ENCODE data around the gene ANKRA2.

ANKRA2 gene, protein sequence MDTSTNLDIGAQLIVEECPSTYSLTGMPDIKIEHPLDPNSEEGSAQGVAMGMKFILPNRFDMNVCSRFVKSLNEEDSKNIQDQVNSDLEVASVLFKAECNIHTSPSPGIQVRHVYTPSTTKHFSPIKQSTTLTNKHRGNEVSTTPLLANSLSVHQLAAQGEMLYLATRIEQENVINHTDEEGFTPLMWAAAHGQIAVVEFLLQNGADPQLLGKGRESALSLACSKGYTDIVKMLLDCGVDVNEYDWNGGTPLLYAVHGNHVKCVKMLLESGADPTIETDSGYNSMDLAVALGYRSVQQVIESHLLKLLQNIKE

GRCh38 chr5:73565139-73565968, at the start of gene ANKRA2, which contains the start of gene UTP15:
ANKRA2 (minus strand) TSS chr5:73565639; CDS start chr5:73562881, 2,758 bp downstream.
UTP15 (plus strand) TSS chr5:73565743; CDS start chr5:73567345, 1,602 bp downstream.
- peak; percentile 99 for DNase-seq (ENCODE audit: low spot score)

DNA sequence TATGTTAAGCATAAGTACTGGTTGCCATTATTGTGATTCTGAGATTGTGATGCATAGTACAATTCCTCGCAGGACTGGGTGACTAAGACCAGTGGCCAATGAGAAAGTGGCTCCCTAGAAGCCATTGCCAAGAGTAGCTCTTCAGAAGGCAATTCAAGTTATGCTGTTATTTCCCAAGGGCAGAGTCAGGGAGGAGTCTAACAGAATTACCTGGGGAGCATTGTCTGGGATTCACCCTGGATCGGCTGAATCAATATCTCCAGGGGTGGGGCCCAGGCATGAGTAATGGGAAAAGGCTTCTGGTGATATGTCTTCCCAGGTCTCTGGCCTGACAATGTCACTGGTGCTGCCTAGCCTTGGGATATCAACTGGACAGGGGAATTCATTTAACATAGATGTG, 49.6 kb upstream of the ANKRA2 start:
- no peak for DNase-seq (ENCODE audit: low spot score)

DNA sequence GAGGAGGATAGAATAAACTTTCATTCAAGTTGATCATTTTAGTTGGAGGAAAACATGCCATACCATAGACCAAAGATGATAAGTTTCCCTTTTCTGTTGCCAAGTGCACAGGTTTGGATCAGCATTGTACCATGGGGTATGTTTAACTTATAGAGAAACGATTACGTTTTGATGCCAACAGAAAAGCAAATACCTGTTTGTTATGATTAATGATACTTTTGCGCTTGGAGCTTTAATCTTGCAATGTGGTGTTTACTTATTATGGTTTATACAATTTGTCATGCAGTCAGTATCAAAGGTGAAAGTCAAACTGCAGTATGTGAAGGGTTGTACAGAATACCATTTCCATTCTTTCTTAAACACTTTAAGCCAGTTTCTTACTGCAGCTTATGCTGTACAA, 47.4 kb upstream of the ANKRA2 start:
- DNase-seq (ENCODE audit: low spot score), result no peak

GRCh38 chr5:73607228-73607627, 41.8 kb upstream of the ANKRA2 start:
- DNase-seq (ENCODE audit: low spot score), result no peak

GRCh38 chr5:73606206-73606753, 40.8 kb upstream of the ANKRA2 start:
- DNase-seq (ENCODE audit: low spot score), result no peak

GRCh38 chr5:73605223-73606087, 40.0 kb upstream of the ANKRA2 start:
- no peak for DNase-seq (ENCODE audit: low spot score)

DNA sequence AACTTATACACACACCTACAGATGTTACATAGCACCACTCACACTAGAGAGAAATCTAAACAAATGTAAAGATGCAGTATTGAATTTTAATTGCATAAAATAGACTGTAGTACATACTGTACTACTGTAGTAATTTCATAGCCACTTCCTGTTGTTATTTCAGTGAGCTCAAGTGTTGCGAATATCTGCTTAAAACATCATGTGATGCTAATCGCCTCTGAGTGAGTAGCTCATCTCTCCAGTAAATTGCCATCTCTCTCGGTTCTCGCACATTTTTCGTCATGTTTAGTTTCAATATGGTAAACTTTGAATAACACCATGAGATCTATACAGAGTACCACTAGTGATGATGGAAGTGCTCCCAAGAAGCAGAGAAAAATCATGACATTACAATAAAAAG, 38.6 kb upstream of the ANKRA2 start:
- DNase-seq (ENCODE audit: low spot score), result no peak

GRCh38 chr5:73599380-73599779, 33.9 kb upstream of the ANKRA2 start:
- no peak for DNase-seq (ENCODE audit: low spot score)

DNA sequence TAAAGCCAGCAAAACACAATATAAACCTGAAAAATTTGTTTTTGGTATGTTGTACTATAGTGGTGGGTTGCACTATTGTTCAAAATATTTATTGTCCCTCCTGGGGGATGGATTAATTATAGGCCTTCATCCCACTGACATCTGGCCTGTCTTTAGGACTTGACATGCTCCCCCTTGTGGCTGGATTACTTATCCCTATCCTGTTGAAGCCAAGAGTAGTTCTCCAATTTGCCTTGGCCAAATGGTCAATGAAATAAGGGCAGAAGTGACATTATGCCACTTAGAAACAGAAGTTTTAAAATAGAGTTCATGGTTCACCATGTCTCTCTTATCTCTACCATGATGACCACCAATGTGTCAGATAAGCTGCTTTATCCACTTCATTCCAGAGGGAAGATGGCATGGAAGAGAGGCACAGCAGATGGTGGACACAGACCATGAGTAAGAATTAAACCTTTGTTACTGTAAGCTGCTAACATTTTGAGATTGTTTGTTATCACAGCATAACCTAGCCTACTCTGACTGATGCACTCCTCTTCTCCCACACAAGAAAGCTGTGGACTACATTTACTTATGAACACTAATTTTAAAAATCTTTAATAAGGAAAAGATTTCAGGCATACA, 31.4 kb upstream of the ANKRA2 start:
- DNase-seq (ENCODE audit: low spot score), result peak; percentile 47

DNA sequence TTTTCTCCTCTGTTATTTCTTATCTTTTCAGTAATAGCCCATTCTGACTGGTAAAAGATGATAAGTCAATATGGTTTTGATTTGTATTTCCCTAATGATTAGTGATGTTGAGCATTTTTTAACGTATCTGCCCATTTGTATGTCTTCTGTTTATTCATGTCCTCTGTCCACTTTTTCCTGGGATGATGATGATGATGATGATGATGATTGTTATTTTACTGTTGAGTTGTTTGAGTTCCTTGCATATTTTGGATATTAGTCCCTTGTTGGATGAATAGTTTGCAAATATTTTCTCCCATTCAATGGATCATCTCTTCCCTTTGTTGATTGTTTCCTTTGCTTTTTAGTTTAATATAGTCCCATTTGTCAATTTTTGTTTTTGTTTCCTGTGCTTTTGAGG, 27.1 kb upstream of the ANKRA2 start:
- DNase-seq (ENCODE audit: low spot score), result no peak

DNA sequence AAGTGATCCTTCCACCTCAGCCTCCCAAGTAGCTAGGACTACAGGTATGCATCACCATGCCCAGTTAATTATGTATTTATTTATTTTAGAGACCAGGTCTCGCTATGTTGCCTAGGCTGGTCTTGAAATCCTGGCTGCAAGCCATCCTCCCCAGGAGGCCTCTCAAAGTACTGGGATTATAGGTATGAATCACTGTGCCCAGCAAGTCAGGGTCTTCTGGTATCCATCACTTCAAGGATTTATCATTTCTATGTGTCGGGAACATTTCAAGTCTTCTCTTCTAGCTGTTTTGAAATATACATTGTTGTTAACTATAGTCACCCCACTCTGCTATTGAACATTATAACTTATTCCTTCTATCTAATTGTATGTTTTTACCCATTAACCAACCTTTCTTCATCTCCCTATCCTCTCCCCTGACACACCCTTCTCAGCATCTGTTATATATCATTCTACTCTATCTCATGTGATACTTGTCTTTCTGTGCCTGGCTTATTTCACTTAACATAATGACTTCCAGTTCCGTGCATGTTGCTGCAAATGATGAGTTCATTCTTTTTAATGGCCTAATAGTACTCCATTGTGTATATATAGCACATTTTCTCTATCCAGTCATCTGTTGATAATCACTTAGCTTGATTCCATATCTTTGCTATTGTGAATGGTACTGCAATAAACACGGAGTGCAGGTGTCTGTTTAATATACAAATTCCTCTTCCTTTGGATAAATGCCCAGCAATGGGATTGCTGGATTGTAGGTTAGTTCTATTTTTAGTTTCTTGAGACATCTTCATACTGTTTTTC, 26.5 kb upstream of the ANKRA2 start:
- no peak for DNase-seq (ENCODE audit: low spot score)

DNA sequence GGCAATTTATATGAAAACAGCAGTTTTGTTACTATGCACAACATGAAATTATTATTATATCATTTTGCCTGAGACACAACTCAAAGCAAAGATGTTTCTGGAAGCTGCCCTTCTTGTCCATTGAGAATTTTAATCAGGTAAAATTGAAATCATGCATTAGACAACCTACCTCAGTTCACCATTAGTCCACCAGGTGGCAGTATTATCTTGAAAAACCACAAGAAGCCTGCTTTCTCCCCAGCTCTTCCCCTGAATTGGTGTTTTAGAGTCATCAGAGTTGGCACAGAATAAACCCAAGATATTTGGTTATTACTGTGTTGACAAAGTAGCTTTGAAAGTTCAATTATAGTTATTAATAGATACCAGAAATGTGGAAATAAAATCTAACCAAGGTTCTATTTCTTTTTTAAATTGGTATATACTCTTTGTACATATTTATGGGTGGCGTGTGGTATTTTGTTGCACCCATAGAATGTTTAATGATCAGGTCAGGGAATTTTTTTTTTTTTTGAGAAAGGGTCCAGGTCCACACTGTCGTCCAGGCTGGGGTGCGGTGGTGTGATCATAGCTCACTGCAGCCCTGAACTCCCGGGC, 25.8 kb upstream of the ANKRA2 start:
- DNase-seq (ENCODE audit: low spot score), result no peak

GRCh38 chr5:73587923-73588322, 22.5 kb upstream of the ANKRA2 start:
- DNase-seq (ENCODE audit: low spot score), result no peak

GRCh38 chr5:73582285-73583145, 17.1 kb upstream of the ANKRA2 start:
- no peak for DNase-seq (ENCODE audit: low spot score)

DNA sequence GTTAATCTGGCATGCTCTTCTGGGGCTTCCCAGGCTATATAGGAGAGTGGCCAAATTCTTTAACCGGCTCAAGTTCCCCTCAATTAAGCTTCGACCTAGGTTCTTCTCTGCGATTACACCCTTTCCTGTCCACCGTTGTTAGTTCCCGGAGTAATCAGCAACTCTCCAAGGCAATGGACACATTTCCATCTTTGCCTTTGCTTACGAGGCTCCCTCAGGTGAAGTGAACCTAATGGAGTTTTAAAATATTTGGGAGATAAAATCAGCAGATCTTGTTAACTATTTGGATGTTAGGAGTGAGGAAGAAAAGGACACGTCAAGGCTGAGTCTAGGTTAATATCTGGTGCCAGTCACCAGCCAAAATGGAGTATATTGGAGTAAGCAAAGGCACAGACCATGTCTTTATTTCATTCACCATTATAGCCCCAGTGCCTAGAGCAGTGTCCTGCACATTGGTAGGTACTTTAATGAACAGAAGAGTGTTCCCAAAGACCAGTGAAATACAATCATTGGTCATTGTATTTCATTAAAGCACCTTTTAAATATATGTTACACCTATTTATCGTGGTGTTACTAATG, 619 bp upstream of the ANKRA2 start:
- DNase-seq (ENCODE audit: low spot score), result no peak

DNA sequence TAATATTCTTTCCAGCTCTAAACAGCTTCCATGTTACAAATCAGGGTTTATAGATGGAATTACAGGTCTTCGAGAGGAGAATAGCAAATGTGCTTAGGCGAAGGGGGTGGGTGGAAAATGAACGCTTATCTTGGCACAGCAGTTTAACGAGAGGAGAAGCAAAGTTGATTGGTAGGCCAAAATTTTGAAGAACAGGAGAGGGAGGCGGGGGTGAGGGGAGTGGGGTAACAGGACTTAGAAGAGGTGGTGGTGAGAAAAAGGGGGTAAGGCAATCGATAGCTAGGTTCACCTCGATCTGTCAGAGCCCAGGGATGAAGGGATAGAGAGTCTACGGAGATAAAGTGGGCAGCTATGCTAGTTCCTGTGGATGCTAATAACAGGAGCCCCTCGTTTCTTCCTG, 764 bp downstream of the ANKRA2 start:
- no peak for DNase-seq (ENCODE audit: low spot score)

DNA sequence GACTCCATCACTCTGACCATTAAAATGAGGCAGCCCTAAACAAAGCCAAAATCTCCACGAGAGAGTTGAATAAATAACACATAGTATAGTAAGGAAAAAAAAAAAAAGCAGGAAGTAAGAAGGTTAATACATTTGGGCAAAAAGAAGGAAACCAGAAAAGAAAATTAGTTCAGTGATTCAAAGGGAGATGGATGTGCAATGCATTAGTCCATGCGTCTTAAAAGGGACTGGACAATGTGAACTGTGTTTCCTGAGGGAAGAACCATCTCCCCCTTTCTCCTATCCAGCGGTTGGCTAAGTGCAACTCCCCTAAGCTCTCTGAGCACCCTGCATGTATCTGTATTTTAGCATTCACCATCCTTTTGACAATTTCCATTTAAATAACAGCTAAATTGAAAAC, 1.4 kb downstream of the ANKRA2 start:
- no peak for DNase-seq (ENCODE audit: low spot score)

DNA sequence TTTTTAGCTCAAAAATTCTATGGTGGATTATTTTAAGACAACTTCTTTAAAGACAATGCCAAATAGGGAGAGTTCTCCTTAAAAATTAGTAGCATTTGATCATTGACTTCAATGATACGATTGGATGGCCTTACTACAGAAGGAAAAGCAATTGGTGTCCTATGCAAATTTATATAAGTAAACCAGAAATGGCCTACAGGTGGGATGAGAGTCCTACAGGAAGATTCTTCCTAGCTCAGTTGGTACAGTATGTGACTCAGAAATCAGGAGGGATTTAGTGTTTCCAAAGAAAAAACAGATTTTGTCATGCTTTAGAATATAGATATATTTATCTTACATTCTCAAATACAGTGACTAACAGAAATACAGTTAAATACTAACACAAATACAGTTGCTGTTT, 6.5 kb downstream of the ANKRA2 start:
- no peak for DNase-seq (ENCODE audit: low spot score)

GRCh38 chr5:73552642-73553041, 12.8 kb downstream of the ANKRA2 start:
- DNase-seq (ENCODE audit: low spot score), result no peak

Measured in ecto neural progenitor cell (in vitro differentiated cells).